Right lobe of liver (tissue), 4 donors: ENCODE results near the gene NDUFC1.

Experiments used
- CTCF ChIP-seq, 4 donors: fragments of 200-600 bp in 3 of 4; fragments of 450-650 bp in 1 of 4; IDR thresholded peaks; one replicate each; pipeline versions ENCODE4 v1.5.1 to v1.8.0; 2016 to 2022; ENCODE audit warnings: antibody characterized with exemption in 4 of 4, mild to moderate bottlenecking in 2 of 4
- POLR2A ChIP-seq: fragments of 450-650 bp; IDR thresholded peaks from one replicate; pipeline ENCODE4 v1.6.1; 2017; ENCODE audit warnings: antibody characterized with exemption, mild to moderate bottlenecking
- donor health status: DM: no; HTN: no; CAD: no.
- donor health status: DM: no; HTN: no; CAD: no.
- donor health status: DM: no; HTN: yes; CAD: no.

GRCh38 chr4:139256349-139256748 is 45.9 kb downstream of the NDUFC1 start:
- TF ChIP-seq CTCF (IDR thresholded peaks at IDR 0.05): no peak
- no peak for TF ChIP-seq POLR2A
